Panc1 (cell line): Measurements from ENCODE around the gene CATSPERE. TPM values are rescaled to one million over a fixed set of nuclear protein-coding genes. Genes with fewer than 3 reads are reported as not detected.

ENCODE experiments used
- ATAC-seq: fragments of 200-7000 bp; cut with Tn5 transposase; 2 replicates; pipeline ENCODE4 v1.9.1; 2020; ENCODE audit warnings: mild to moderate bottlenecking, moderate library complexity
- BruUV-seq: library from RNA; stranded (reverse); fragments of 400-500 nt; replicated peaks from 2 replicates; lab custom pipeline; 2021; lab: Mats Ljungman, UMichigan
- CTCF ChIA-PET: fragments of 300-600 bp; sonication (Branson Sonifier 250); formaldehyde crosslinking; loops from one replicate; lab custom pipeline; 2022; ENCODE audit warnings: antibody characterized with exemption; lab: Charles Lee
- POLR2A ChIA-PET: fragments of 300-600 bp; sonication (Branson Sonifier 250); formaldehyde crosslinking; loops from one replicate; lab custom pipeline; 2022; ENCODE audit warnings: antibody characterized with exemption; lab: Charles Lee
- DNase-seq: peaks from one replicate; pipeline ENCODE4 v3.0.0-alpha.2; 2010; ENCODE audit warnings: low read depth, low spot score
- H3K27ac ChIP-seq: 2 replicates; pipeline ENCODE4 v1.5.1; 2011; ENCODE audit warnings: mild to moderate bottlenecking, low read length, inconsistent platforms
- H3K27me3 ChIP-seq: fragments of 200-500 bp; sonication (Bioruptor generic); 2 replicates; pipeline ENCODE4 v1.6.0; 2014; ENCODE audit warnings: low read length, inconsistent platforms; ENCODE audit not compliant: control insufficient read depth, insufficient read depth
- H3K36me3 ChIP-seq: fragments of 200-500 bp; sonication (Bioruptor generic); 2 replicates; pipeline ENCODE4 v1.5.1; 2014; ENCODE audit warnings: inconsistent platforms, mild to moderate bottlenecking, low read length, moderate library complexity; ENCODE audit not compliant: control insufficient read depth, insufficient read depth
- H3K4me1 ChIP-seq: 2 replicates; pipeline ENCODE4 v1.5.1; 2011; ENCODE audit warnings: inconsistent platforms, mild to moderate bottlenecking, low read length, moderate library complexity; ENCODE audit not compliant: control insufficient read depth, insufficient read depth
- H3K4me3 ChIP-seq, 2 experiments: 2 replicates each; pipeline ENCODE4 v1.5.1; 2011 to 2012; ENCODE audit warnings: low read depth in 2 of 2, low read length in 2 of 2, mild to moderate bottlenecking in 2 of 2, inconsistent platforms in 1 of 2, moderate library complexity in 1 of 2
- H3K9me3 ChIP-seq: fragments of 200-500 bp; sonication (Bioruptor generic); 2 replicates; pipeline ENCODE4 v1.5.1; 2014; ENCODE audit warnings: low read depth, mild to moderate bottlenecking, inconsistent platforms, low read length, moderate library complexity; ENCODE audit not compliant: control insufficient read depth, insufficient read depth
- CTCF ChIP-seq: fragments of 450-650 bp; IDR thresholded peaks from 2 replicates; pipeline ENCODE4 v1.5.1; 2017; ENCODE audit warnings: mild to moderate bottlenecking
- POLR2AphosphoS5 ChIP-seq: IDR thresholded peaks from 2 replicates; pipeline ENCODE4 v1.6.1; 2012; ENCODE audit warnings: mild to moderate bottlenecking, low read depth, low read length, moderate library complexity
- SIN3A ChIP-seq: IDR thresholded peaks from 2 replicates; pipeline ENCODE4 v1.6.1; 2012; ENCODE audit warnings: low read depth, mild to moderate bottlenecking, low read length, moderate library complexity, borderline replicate concordance; ENCODE audit not compliant: insufficient read depth
- TCF7L2 ChIP-seq: IDR thresholded peaks from 2 replicates; pipeline ENCODE4 v1.6.1; 2011; ENCODE audit warnings: mild to moderate bottlenecking, low read depth, low read length, inconsistent platforms
- in situ Hi-C: cut with HindIII; loops from 2 replicates; pipeline ENCODE4 v1.10.0; 2016; ENCODE audit warnings: low sequenced_read_pairs, low pct_unique_long_range_greater_than_20kb
- intact Hi-C: fragments of 100-400 bp; cut with micrococcal nuclease; formaldehyde crosslinking; loops from one replicate; pipeline ENCODE4 v1.10.0; 2022; ENCODE audit not compliant: unreplicated experiment
- total RNA-seq: library from RNA; stranded (reverse); gene quantifications from one replicate; pipeline ENCODE4 v1.2.1, GENCODE V29; 2021; ENCODE audit not compliant: unreplicated experiment
- TF ChIP-seq, protein P1 (sequence below), 2 experiments: IDR thresholded peaks; 2 replicates each; pipeline ENCODE4 v1.6.1; 2011 to 2012; ENCODE audit warnings: low read depth in 2 of 2, control low read depth in 1 of 2, low read length in 1 of 2, mild to moderate bottlenecking in 1 of 2, moderate library complexity in 1 of 2; ENCODE audit not compliant: insufficient read depth in 1 of 2

Gene CATSPERE
- total RNA-seq, 1 experiment from 2014 or later: 0.31 TPM

DNA sequence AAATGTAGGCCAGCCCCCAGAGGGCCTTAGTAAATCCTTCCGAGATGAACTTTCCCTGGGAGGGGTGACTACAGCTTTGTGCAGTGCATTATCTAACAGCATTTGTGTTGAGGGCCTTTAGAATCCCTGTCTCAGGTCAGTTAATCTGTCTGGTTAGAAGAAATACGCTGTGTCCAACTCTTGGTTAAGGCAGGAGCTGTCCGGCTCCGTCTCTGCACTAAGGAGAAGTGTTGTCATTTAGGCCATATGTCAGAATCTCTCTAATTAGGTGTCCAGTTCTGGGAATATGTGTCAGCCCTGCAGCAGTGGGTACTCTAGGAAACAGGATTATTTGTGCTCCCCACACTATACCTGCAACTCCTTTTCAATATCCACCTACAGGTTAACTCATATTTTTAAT, 124.8 kb downstream of the CATSPERE start:
- no peaks in the 10 kb centered on the region for H3K4me1 ChIP-seq

GRCh38 chr1:244590670-244591069, 129.6 kb downstream of the CATSPERE start:
- no peak for DNase-seq
- Histone ChIP-seq H3K27ac (no peak overlapping the region), H3K27me3 (no peaks in the 10 kb centered on the region), H3K9me3 (peaks cover 7% of the 10 kb centered on the region; the same call in 1 of the 2 replicates), H3K4me3 (no peak overlapping the region), H3K36me3 (no peaks in the 10 kb centered on the region), H3K4me1 (no peaks in the 10 kb centered on the region)
- ATAC-seq: no peak
- TF ChIP-seq CTCF (no peak), SIN3A (no peak), POLR2AphosphoS5 (no peak), TCF7L2 (no peak)
- TF ChIP-seq, protein P1, sequence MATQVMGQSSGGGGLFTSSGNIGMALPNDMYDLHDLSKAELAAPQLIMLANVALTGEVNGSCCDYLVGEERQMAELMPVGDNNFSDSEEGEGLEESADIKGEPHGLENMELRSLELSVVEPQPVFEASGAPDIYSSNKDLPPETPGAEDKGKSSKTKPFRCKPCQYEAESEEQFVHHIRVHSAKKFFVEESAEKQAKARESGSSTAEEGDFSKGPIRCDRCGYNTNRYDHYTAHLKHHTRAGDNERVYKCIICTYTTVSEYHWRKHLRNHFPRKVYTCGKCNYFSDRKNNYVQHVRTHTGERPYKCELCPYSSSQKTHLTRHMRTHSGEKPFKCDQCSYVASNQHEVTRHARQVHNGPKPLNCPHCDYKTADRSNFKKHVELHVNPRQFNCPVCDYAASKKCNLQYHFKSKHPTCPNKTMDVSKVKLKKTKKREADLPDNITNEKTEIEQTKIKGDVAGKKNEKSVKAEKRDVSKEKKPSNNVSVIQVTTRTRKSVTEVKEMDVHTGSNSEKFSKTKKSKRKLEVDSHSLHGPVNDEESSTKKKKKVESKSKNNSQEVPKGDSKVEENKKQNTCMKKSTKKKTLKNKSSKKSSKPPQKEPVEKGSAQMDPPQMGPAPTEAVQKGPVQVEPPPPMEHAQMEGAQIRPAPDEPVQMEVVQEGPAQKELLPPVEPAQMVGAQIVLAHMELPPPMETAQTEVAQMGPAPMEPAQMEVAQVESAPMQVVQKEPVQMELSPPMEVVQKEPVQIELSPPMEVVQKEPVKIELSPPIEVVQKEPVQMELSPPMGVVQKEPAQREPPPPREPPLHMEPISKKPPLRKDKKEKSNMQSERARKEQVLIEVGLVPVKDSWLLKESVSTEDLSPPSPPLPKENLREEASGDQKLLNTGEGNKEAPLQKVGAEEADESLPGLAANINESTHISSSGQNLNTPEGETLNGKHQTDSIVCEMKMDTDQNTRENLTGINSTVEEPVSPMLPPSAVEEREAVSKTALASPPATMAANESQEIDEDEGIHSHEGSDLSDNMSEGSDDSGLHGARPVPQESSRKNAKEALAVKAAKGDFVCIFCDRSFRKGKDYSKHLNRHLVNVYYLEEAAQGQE (IDR thresholded peaks at IDR 0.05; ENCODE audit: insufficient read depth in 1 of 2, low read depth in 2 of 2, low read length in 1 of 2): no peak
- POLR2A ChIA-PET: no interaction called here
- CTCF ChIA-PET: interaction anchor here (0.5 kb wide), 1 partner anchor 211 kb away, joined by 6 read pairs; no protein-coding TSS in a partner anchor
- no TSS peak for BruUV-seq
- intact Hi-C loops (no loop called here), in situ Hi-C loops (no loop called here)

More for the DNA sequence above, 124.8 kb downstream of the CATSPERE start:
- in situ Hi-C loops: no loop called here
- no peak for TF ChIP-seq CTCF
- no peak for TF ChIP-seq POLR2AphosphoS5
- TF ChIP-seq TCF7L2: no peak
- TF ChIP-seq, protein P1 (IDR thresholded peaks at IDR 0.05; ENCODE audit: insufficient read depth in 1 of 2, low read depth in 2 of 2, low read length in 1 of 2): no peak
- TF ChIP-seq SIN3A: no peak
- no peaks in the 10 kb centered on the region for H3K27me3 ChIP-seq
- no peaks in the 10 kb centered on the region for H3K36me3 ChIP-seq
- intact Hi-C loops: no loop called here
- no peak for ATAC-seq
- BruUV-seq: no TSS peak
- CTCF ChIA-PET: no interaction called here
- POLR2A ChIA-PET: no interaction called here
- no peak overlapping the region for H3K4me3 ChIP-seq
- peaks cover 5% of the 10 kb centered on the region; the same call in 1 of the 2 replicates for H3K9me3 ChIP-seq
- no peak overlapping the region for H3K27ac ChIP-seq
- DNase-seq: no peak
